HL-60 (cell line): ENCODE measurements around the gene BCDIN3D.

Experiments
- DNase-seq, 2 experiments: peaks; one replicate each; pipeline ENCODE4 v3.0.0-alpha.2; 2010 to 2020; ENCODE audit warnings: low read depth in 1 of 2, low spot score in 1 of 2
- H3K27ac ChIP-seq: fragments of 250-450 bp; sonication (Bioruptor Pico); replicated peaks from 2 replicates; pipeline ENCODE4 v1.5.1; 2020; ENCODE audit warnings: mild to moderate bottlenecking, moderate library complexity
- H3K27me3 ChIP-seq: fragments of 250-450 bp; sonication (Bioruptor Pico); 2 replicates; pipeline ENCODE4 v1.5.1; 2021; ENCODE audit warnings: mild to moderate bottlenecking, moderate library complexity; ENCODE audit not compliant: insufficient read depth, poor library complexity, severe bottlenecking
- H3K4me3 ChIP-seq: replicated peaks from 2 replicates; pipeline ENCODE4 v1.5.1; 2011; ENCODE audit warnings: mild to moderate bottlenecking, control low read depth, low read length; ENCODE audit not compliant: insufficient read depth
- GABPA ChIP-seq: IDR thresholded peaks from 2 replicates; pipeline ENCODE4 v1.6.1; 2012; ENCODE audit warnings: low read depth
- POLR2AphosphoS5 ChIP-seq: IDR thresholded peaks from 2 replicates; pipeline ENCODE4 v1.6.1; 2012; ENCODE audit warnings: low read depth
- SPI1 ChIP-seq: IDR thresholded peaks from 2 replicates; pipeline ENCODE4 v1.6.1; 2012; ENCODE audit warnings: low read depth, mild to moderate bottlenecking, borderline replicate concordance
- TF ChIP-seq, protein P1 (sequence below): IDR thresholded peaks from one replicate; pipeline ENCODE4 v1.5.1; 2011; ENCODE audit warnings: low read length, control low read depth, inconsistent platforms; ENCODE audit not compliant: insufficient read depth
- TF ChIP-seq, protein P2 (sequence below): IDR thresholded peaks from 2 replicates; pipeline ENCODE4 v1.6.1; 2012; ENCODE audit warnings: low read depth; ENCODE audit not compliant: insufficient replicate concordance

BCDIN3D gene

DNA sequence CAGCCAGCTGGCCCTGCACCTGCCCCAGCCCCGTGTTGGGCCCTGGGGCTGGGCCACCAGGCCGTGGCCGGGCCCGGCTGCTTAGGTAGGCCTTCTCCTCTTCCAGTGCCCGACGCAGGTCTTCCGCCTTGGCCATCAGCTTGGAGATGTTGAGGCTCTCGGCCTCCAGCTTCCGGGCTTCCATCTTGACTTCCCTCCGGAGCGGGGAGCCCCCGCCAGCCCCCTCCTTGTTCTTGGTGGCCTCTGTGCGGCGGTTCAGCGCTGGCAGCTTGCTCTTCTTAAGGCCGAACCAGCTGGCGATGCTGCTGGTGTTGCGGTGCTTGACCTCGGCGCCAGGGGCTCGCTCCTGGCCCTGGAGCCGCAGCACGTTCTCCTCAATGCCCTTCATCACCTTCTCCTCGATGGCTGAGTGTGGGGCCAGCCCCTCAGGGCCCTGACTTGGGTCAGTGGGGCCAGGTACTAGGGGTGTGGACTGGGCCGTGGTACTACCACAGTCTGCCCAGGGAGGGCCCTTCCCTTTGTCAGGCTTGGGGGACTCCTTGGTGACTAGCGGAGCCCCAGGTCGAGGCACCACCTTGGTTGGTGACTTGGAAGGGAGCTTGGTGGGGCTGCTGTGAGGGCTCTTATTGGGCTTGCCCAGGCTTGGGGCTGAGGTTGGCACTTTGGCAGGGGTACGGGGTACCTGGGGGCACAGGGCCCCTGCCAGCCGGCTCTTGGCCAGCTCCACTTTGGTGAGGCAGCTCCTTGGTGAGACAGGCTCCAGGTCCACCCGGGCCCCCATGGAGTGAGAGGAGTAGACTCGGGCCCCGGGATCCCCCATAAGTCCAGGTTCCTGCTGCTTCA, 47.9 kb downstream of the BCDIN3D start:
- H3K27ac ChIP-seq: no peak overlapping the region
- no peak for DNase-seq
- no peak overlapping the region for H3K4me3 ChIP-seq
- H3K27me3 ChIP-seq: no peaks in the 10 kb centered on the region
- TF ChIP-seq SPI1 (no peak), GABPA (no peak), POLR2AphosphoS5 (no peak)
- TF ChIP-seq, protein P1, sequence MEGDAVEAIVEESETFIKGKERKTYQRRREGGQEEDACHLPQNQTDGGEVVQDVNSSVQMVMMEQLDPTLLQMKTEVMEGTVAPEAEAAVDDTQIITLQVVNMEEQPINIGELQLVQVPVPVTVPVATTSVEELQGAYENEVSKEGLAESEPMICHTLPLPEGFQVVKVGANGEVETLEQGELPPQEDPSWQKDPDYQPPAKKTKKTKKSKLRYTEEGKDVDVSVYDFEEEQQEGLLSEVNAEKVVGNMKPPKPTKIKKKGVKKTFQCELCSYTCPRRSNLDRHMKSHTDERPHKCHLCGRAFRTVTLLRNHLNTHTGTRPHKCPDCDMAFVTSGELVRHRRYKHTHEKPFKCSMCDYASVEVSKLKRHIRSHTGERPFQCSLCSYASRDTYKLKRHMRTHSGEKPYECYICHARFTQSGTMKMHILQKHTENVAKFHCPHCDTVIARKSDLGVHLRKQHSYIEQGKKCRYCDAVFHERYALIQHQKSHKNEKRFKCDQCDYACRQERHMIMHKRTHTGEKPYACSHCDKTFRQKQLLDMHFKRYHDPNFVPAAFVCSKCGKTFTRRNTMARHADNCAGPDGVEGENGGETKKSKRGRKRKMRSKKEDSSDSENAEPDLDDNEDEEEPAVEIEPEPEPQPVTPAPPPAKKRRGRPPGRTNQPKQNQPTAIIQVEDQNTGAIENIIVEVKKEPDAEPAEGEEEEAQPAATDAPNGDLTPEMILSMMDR: no peak
- TF ChIP-seq, protein P2, sequence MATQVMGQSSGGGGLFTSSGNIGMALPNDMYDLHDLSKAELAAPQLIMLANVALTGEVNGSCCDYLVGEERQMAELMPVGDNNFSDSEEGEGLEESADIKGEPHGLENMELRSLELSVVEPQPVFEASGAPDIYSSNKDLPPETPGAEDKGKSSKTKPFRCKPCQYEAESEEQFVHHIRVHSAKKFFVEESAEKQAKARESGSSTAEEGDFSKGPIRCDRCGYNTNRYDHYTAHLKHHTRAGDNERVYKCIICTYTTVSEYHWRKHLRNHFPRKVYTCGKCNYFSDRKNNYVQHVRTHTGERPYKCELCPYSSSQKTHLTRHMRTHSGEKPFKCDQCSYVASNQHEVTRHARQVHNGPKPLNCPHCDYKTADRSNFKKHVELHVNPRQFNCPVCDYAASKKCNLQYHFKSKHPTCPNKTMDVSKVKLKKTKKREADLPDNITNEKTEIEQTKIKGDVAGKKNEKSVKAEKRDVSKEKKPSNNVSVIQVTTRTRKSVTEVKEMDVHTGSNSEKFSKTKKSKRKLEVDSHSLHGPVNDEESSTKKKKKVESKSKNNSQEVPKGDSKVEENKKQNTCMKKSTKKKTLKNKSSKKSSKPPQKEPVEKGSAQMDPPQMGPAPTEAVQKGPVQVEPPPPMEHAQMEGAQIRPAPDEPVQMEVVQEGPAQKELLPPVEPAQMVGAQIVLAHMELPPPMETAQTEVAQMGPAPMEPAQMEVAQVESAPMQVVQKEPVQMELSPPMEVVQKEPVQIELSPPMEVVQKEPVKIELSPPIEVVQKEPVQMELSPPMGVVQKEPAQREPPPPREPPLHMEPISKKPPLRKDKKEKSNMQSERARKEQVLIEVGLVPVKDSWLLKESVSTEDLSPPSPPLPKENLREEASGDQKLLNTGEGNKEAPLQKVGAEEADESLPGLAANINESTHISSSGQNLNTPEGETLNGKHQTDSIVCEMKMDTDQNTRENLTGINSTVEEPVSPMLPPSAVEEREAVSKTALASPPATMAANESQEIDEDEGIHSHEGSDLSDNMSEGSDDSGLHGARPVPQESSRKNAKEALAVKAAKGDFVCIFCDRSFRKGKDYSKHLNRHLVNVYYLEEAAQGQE: no peak

DNA sequence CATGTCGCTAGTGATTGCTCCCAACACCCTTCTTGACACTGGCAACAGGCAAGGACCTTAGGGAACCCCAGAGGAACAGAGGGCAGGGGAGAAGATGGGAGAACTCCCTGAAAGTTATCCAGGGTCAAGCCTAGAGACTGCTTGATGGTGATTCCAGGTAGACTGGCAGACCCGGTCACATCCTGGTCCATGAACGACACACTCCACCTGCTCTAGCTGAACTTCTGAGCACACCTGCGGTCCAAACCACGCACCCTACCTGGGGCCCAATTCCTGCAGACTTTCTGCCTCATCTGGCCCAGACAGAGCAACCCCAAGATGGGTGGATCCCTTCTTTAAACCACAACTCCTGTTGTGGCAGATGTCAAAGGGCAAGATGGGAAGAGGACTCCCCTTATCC, 48.9 kb downstream of the BCDIN3D start:
- Histone ChIP-seq H3K27ac (no peak overlapping the region), H3K27me3 (no peaks in the 10 kb centered on the region), H3K4me3 (no peak overlapping the region)
- DNase-seq: no peak
- TF ChIP-seq, protein P2: no peak

DNA sequence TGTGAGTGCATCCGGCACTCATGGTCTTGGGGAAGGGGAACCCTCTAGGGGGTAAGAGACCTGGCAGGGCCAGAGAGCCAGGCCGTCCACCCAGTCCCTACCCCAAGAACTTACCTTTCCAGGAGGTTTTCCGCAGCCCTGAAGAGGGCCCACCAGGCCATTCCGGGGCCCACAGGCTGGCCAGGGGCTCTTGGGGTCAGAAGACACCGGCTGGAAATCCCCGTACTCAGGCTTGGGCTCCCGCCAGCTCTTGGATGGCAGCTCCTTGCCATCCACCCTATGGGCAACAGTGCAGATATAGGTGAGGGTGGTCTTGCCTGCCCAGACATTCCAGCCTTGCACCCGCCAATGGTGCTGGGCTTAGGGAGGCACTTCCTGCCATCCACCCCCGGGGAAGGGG, 49.3 kb downstream of the BCDIN3D start:
- no peak for DNase-seq
- TF ChIP-seq, protein P1: no peak
- TF ChIP-seq POLR2AphosphoS5 (no peak), SPI1 (no peak), GABPA (no peak)
- TF ChIP-seq, protein P2: no peak
- H3K4me3 ChIP-seq: no peak overlapping the region
- no peaks in the 10 kb centered on the region for H3K27me3 ChIP-seq
- H3K27ac ChIP-seq: no peak overlapping the region
